ENCODE data around the gene TNFRSF21. TPM values are rescaled to one million over a fixed set of nuclear protein-coding genes. Genes with fewer than 3 reads are reported as not detected.

The TNFRSF21 gene
- total and polyA plus RNA-seq, 11 donors: 2.7 to 18.1 (median 5.6) TPM

- Histone ChIP-seq H3K27ac (no peak overlapping the region), H3K4me3 (no peak overlapping the region), H3K9me3 (no peaks in the 10 kb centered on the region), H3K4me1 (peaks cover 0 to 3% (median 0%) of the 10 kb centered on the region in 12 donors), H3K27me3 (no peaks in the 10 kb centered on the region), H3K36me3 (peaks cover 0 to 7% (median 4%) of the 10 kb centered on the region in 9 donors)
- TF ChIP-seq, protein P1, sequence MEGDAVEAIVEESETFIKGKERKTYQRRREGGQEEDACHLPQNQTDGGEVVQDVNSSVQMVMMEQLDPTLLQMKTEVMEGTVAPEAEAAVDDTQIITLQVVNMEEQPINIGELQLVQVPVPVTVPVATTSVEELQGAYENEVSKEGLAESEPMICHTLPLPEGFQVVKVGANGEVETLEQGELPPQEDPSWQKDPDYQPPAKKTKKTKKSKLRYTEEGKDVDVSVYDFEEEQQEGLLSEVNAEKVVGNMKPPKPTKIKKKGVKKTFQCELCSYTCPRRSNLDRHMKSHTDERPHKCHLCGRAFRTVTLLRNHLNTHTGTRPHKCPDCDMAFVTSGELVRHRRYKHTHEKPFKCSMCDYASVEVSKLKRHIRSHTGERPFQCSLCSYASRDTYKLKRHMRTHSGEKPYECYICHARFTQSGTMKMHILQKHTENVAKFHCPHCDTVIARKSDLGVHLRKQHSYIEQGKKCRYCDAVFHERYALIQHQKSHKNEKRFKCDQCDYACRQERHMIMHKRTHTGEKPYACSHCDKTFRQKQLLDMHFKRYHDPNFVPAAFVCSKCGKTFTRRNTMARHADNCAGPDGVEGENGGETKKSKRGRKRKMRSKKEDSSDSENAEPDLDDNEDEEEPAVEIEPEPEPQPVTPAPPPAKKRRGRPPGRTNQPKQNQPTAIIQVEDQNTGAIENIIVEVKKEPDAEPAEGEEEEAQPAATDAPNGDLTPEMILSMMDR (IDR thresholded peaks at IDR 0.05): no peak
- no peak for ATAC-seq
- WGBS, 4 donors: 85 to 86% (median 85%) methylated on average over 6 of the region's 6 CpGs
- intact Hi-C loops (cut with DNase I): no loop called here
- DNase-seq: no peak
These were observed 52.5 kb downstream of the TNFRSF21 start for GRCh38 chr6:47256981-47257730.

- intact Hi-C loops (cut with DNase I): no loop called here
- Histone ChIP-seq H3K4me3 (no peak overlapping the region), H3K27me3 (no peaks in the 10 kb centered on the region), H3K27ac (no peak overlapping the region), H3K9me3 (no peaks in the 10 kb centered on the region), H3K4me1 (no peaks in the 10 kb centered on the region), H3K36me3 (peaks cover 0 to 11% (median 4%) of the 10 kb centered on the region in 9 donors)
- no peak for DNase-seq
- ATAC-seq: no peak
- TF ChIP-seq, protein P1 (IDR thresholded peaks at IDR 0.05): no peak
- TF ChIP-seq POLR2A (IDR thresholded peaks at IDR 0.05): no peak
- WGBS, 4 donors: 91 to 99% (median 96%) methylated on average over 1 of the region's 1 CpG
These were observed 53.3 kb downstream of the TNFRSF21 start for GRCh38 chr6:47256361-47256760.

GRCh38 chr6:47254906-47255305 lies 54.8 kb downstream of the TNFRSF21 start:
- no peaks in the 10 kb centered on the region for H3K27me3 ChIP-seq
- no peak for DNase-seq
- no peaks in the 10 kb centered on the region for H3K9me3 ChIP-seq
- H3K4me3 ChIP-seq: no peak overlapping the region
- H3K36me3 ChIP-seq: peaks cover 0 to 11% (median 4%) of the 10 kb centered on the region in 9 donors
- no peak for ATAC-seq
- H3K4me1 ChIP-seq: no peaks in the 10 kb centered on the region
- H3K27ac ChIP-seq: no peak overlapping the region
- WGBS, 4 donors: 88 to 98% (median 93%) methylated on average over 3 of the region's 3 CpGs
- no peak for TF ChIP-seq POLR2A (IDR thresholded peaks at IDR 0.05)
- TF ChIP-seq, protein P1 (IDR thresholded peaks at IDR 0.05): no peak
- intact Hi-C loops (cut with DNase I): no loop called here

DNA sequence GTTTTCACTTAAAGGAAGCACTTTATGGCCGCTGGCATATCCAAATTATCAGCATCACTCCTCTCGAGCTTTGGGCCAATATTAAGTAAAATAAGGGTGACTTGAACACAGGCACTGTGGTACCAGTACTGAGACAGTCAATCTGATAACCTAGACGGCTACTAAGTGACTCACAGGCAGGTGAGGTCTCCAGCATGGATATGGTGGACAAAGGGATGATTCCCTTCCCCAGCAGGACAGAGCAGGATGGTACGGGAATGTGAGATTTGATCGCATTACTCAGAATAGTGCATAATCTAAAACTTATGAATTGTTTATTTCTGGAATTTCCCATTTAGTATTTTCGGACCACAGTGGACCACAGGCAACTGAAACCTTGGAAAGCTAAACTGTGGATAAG lies 55.7 kb downstream of the TNFRSF21 start:
- Histone ChIP-seq H3K27ac (no peak overlapping the region), H3K27me3 (no peaks in the 10 kb centered on the region), H3K4me1 (peaks cover 0 to 1% (median 0%) of the 10 kb centered on the region in 12 donors), H3K4me3 (no peak overlapping the region), H3K9me3 (no peaks in the 10 kb centered on the region), H3K36me3 (peaks cover 0 to 11% (median 4%) of the 10 kb centered on the region in 9 donors)
- ATAC-seq (no peak), DNase-seq (no peak)
- intact Hi-C loops (cut with DNase I): no loop called here
- TF ChIP-seq, protein P1 (IDR thresholded peaks at IDR 0.05): no peak
- 93 to 96% (median 95%) methylated on average over 6 of the region's 6 CpGs for WGBS, 4 donors

Data from heart left ventricle (tissue), 16 donors.